HG02610 (cell line): ENCODE data around the gene TOM1L2.

Experiments
- ATAC-seq: cut with Tn5 transposase; IDR thresholded peaks from one replicate; pipeline ENCODE4 v1.9.1; 2021; ENCODE audit warnings: mild to moderate bottlenecking, moderate library complexity; ENCODE audit not compliant: unreplicated experiment

Gene TOM1L2

GRCh38 chr17:17795296-17795695 is 176.9 kb downstream of the TOM1L2 start:
- no peak for ATAC-seq

- ATAC-seq = no peak
Measured at GRCh38 chr17:17794382-17794781, 177.8 kb downstream of the TOM1L2 start.
